Neural progenitor cell (in vitro differentiated cells): ENCODE data around the gene GATA6. TPM values are rescaled to one million over a fixed set of nuclear protein-coding genes. Genes with fewer than 3 reads are reported as not detected.

Source experiments
- DNase-seq: peaks from one replicate; pipeline ENCODE4 v3.0.0-alpha.2; 2016; ENCODE audit warnings: low spot score
- H2AFZ ChIP-seq: fragments of 200-600 bp; sonication (generic); replicated peaks from 2 replicates; pipeline ENCODE4 v1.6.1; 2016; ENCODE audit warnings: antibody characterized with exemption
- H3F3A ChIP-seq: fragments of 200-600 bp; sonication (generic); 2 replicates; pipeline ENCODE4 v1.6.1; 2016; ENCODE audit warnings: antibody characterized with exemption, low read depth
- H3K27ac ChIP-seq: fragments of 200-600 bp; sonication (generic); 2 replicates; pipeline ENCODE4 v1.5.1; 2016; ENCODE audit warnings: mild to moderate bottlenecking
- H3K27me3 ChIP-seq: fragments of 200-600 bp; sonication (generic); 2 replicates; pipeline ENCODE4 v1.6.1; 2016; ENCODE audit warnings: mild to moderate bottlenecking, moderate library complexity
- H3K36me3 ChIP-seq: fragments of 200-600 bp; sonication (generic); 2 replicates; pipeline ENCODE4 v1.5.1; 2016
- H3K4me1 ChIP-seq: fragments of 200-600 bp; sonication (generic); 2 replicates; pipeline ENCODE4 v1.6.1; 2016; ENCODE audit warnings: mixed run types
- H3K4me2 ChIP-seq: fragments of 200-600 bp; sonication (generic); 2 replicates; pipeline ENCODE4 v1.6.1; 2016
- H3K4me3 ChIP-seq: fragments of 200-600 bp; sonication (generic); 2 replicates; pipeline ENCODE4 v1.5.1; 2016
- H3K79me2 ChIP-seq: fragments of 200-600 bp; sonication (generic); 2 replicates; pipeline ENCODE4 v1.6.1; 2016; ENCODE audit warnings: low read depth
- H3K9ac ChIP-seq: fragments of 200-600 bp; sonication (generic); 2 replicates; pipeline ENCODE4 v1.6.1; 2016
- H3K9me3 ChIP-seq: fragments of 200-600 bp; sonication (generic); 2 replicates; pipeline ENCODE4 v1.5.1; 2016; ENCODE audit warnings: low read depth
- H4K20me1 ChIP-seq: fragments of 200-600 bp; sonication (generic); 2 replicates; pipeline ENCODE4 v1.6.1; 2016; ENCODE audit warnings: low read depth
- H3K27ac Mint-ChIP-seq: 3 replicates; pipeline ENCODE4 v1.8.0; 2021; ENCODE audit warnings: mixed read lengths
- H3K27me3 Mint-ChIP-seq: 2 replicates; pipeline ENCODE4 v1.8.0; 2022; ENCODE audit warnings: low read depth, mild to moderate bottlenecking, inconsistent platforms, moderate library complexity, mixed read lengths; ENCODE audit not compliant: insufficient read depth
- H3K36me3 Mint-ChIP-seq: 3 replicates; pipeline ENCODE4 v1.8.0; 2021; ENCODE audit warnings: mixed read lengths
- H3K4me1 Mint-ChIP-seq: 3 replicates; pipeline ENCODE4 v1.8.0; 2021; ENCODE audit warnings: mixed read lengths
- H3K4me3 Mint-ChIP-seq: 3 replicates; pipeline ENCODE4 v1.8.0; 2021; ENCODE audit warnings: mild to moderate bottlenecking, moderate library complexity, mixed read lengths
- H3K9me3 Mint-ChIP-seq: 3 replicates; pipeline ENCODE4 v1.8.0; 2020; ENCODE audit warnings: mixed read lengths
- CTCF ChIP-seq: fragments of 200-600 bp; sonication (generic); IDR thresholded peaks from 2 replicates; pipeline ENCODE4 v1.5.1; 2017; ENCODE audit warnings: antibody characterized with exemption, mild to moderate bottlenecking
- EZH2 ChIP-seq: fragments of 200-600 bp; sonication (generic); IDR thresholded peaks from 2 replicates; pipeline ENCODE4 v1.6.1; 2017; ENCODE audit warnings: antibody characterized with exemption, mild to moderate bottlenecking, moderate library complexity
- EZH2phosphoT487 ChIP-seq: fragments of 200-600 bp; sonication (generic); IDR thresholded peaks from 2 replicates; pipeline ENCODE4 v1.6.1; 2017; ENCODE audit warnings: antibody characterized with exemption
- total RNA-seq: library from RNA; depleted of rRNA; stranded (reverse); fragments of >200 nt; gene quantifications from 2 replicates; pipeline ENCODE4 v1.2.3, GENCODE V29; 2015; ENCODE audit warnings: low replicate concordance

The GATA6 gene
- total RNA-seq, 1 donor from 2014 or later, result 0.26 TPM

GRCh38 chr18:22191923-22192322 lies 22.5 kb downstream of the GATA6 start:
- peaks cover 24% of the 10 kb centered on the region for H3F3A ChIP-seq
- no peak overlapping the region for H3K9ac ChIP-seq
- Mint-ChIP-seq H3K27me3 (peaks cover 6% of the 10 kb centered on the region), H3K36me3 (no peaks in the 10 kb centered on the region), H3K4me1 (peaks cover 58% of the 10 kb centered on the region), H3K9me3 (no peaks in the 10 kb centered on the region), H3K27ac (peak overlapping the region; percentile 68), H3K4me3 (peak overlapping the region; percentile 1)
- H2AFZ ChIP-seq, result no peak overlapping the region
- TF ChIP-seq EZH2phosphoT487, result no peak
- no peak for TF ChIP-seq EZH2
- no peak for TF ChIP-seq CTCF
- peaks cover 32% of the 10 kb centered on the region for H3K4me1 ChIP-seq
- H3K36me3 ChIP-seq, result no peaks in the 10 kb centered on the region
- no peak overlapping the region for H3K27ac ChIP-seq
- no peaks in the 10 kb centered on the region for H3K9me3 ChIP-seq
- H3K27me3 ChIP-seq, result no peaks in the 10 kb centered on the region
- H4K20me1 ChIP-seq, result no peaks in the 10 kb centered on the region
- no peak overlapping the region for H3K4me3 ChIP-seq
- DNase-seq, result peak; percentile 46
- no peak overlapping the region for H3K4me2 ChIP-seq
- H3K79me2 ChIP-seq, result no peaks in the 10 kb centered on the region

- H3K4me2 ChIP-seq, result peak overlapping the region; percentile 49
- H3K36me3 ChIP-seq, result no peaks in the 10 kb centered on the region
- Mint-ChIP-seq H3K9me3 (no peaks in the 10 kb centered on the region), H3K4me1 (peaks cover 64% of the 10 kb centered on the region), H3K4me3 (peak overlapping the region; percentile 55), H3K36me3 (no peaks in the 10 kb centered on the region), H3K27ac (peak overlapping the region; percentile 96), H3K27me3 (peaks cover 6% of the 10 kb centered on the region)
- no peak for TF ChIP-seq EZH2phosphoT487
- no peak for TF ChIP-seq EZH2
- no peak for TF ChIP-seq CTCF
- peaks cover 32% of the 10 kb centered on the region for H3K4me1 ChIP-seq
- H3F3A ChIP-seq, result peaks cover 24% of the 10 kb centered on the region
- H3K27ac ChIP-seq, result no peak overlapping the region
- H3K9ac ChIP-seq, result no peak overlapping the region
- DNase-seq, result peak; percentile 60
- no peaks in the 10 kb centered on the region for H3K79me2 ChIP-seq
- H4K20me1 ChIP-seq, result no peaks in the 10 kb centered on the region
- no peaks in the 10 kb centered on the region for H3K27me3 ChIP-seq
- H3K4me3 ChIP-seq, result no peak overlapping the region
- H3K9me3 ChIP-seq, result no peaks in the 10 kb centered on the region
- H2AFZ ChIP-seq, result peak overlapping the region; percentile 57
These were observed 24.1 kb downstream of the GATA6 start for GRCh38 chr18:22193466-22193865.

GRCh38 chr18:22194151-22194598 lies 24.8 kb downstream of the GATA6 start:
- Histone ChIP-seq H4K20me1 (no peaks in the 10 kb centered on the region), H3K36me3 (no peaks in the 10 kb centered on the region), H3K4me2 (peak overlapping the region; percentile 49), H3K79me2 (no peaks in the 10 kb centered on the region), H3K4me3 (no peak overlapping the region), H3K27ac (no peak overlapping the region), H3K9me3 (no peaks in the 10 kb centered on the region), H3K4me1 (peaks cover 32% of the 10 kb centered on the region), H3K27me3 (no peaks in the 10 kb centered on the region), H3F3A (peaks cover 24% of the 10 kb centered on the region), H3K9ac (no peak overlapping the region), H2AFZ (peak overlapping the region; percentile 57)
- Mint-ChIP-seq H3K9me3 (no peaks in the 10 kb centered on the region), H3K27ac (peak overlapping the region; percentile 91), H3K4me1 (peaks cover 60% of the 10 kb centered on the region), H3K27me3 (peaks cover 4% of the 10 kb centered on the region), H3K36me3 (no peaks in the 10 kb centered on the region), H3K4me3 (peak overlapping the region; percentile 38)
- DNase-seq, result peak; percentile 55
- TF ChIP-seq EZH2phosphoT487 (no peak), EZH2 (no peak), CTCF (no peak)
